ENCODE data around the gene COX6B1. TPM values are rescaled to one million over a fixed set of nuclear protein-coding genes. Genes with fewer than 3 reads are reported as not detected.
A peak's percentile ranks its signal among the peaks of the same experiment; 100 is the strongest.

Gene COX6B1
- total RNA-seq, 2 donors from 2014 or later = 331 to 427 TPM

- peaks cover 5% of the 10 kb centered on the region for H3K36me3 Mint-ChIP-seq (ENCODE audit: low read depth)
These were observed 54.3 kb downstream of the COX6B1 start for GRCh38 chr19:35702223-35703012.

GRCh38 chr19:35703343-35703742 lies 55.2 kb downstream of the COX6B1 start:
- Mint-ChIP-seq H3K4me3 (no peak overlapping the region), H3K27ac (no peak overlapping the region), H3K4me1 (peaks cover 5% of the 10 kb centered on the region), H3K36me3 (ENCODE audit: low read depth) (peaks cover 5% of the 10 kb centered on the region), H3K27me3 (no peaks in the 10 kb centered on the region), H3K9me3 (no peaks in the 10 kb centered on the region)
- ATAC-seq (replicated peaks) = no peak

More at GRCh38 chr19:35702223-35703012, 54.3 kb downstream of the COX6B1 start:
- H3K4me3 Mint-ChIP-seq = peak overlapping the region; percentile 91
- peak; percentile 99 for ATAC-seq (replicated peaks)
- peak overlapping the region; percentile 93 for H3K27ac Mint-ChIP-seq
- H3K9me3 Mint-ChIP-seq = no peaks in the 10 kb centered on the region
- no peaks in the 10 kb centered on the region for H3K27me3 Mint-ChIP-seq
- H3K4me1 Mint-ChIP-seq = peaks cover 5% of the 10 kb centered on the region

DNA sequence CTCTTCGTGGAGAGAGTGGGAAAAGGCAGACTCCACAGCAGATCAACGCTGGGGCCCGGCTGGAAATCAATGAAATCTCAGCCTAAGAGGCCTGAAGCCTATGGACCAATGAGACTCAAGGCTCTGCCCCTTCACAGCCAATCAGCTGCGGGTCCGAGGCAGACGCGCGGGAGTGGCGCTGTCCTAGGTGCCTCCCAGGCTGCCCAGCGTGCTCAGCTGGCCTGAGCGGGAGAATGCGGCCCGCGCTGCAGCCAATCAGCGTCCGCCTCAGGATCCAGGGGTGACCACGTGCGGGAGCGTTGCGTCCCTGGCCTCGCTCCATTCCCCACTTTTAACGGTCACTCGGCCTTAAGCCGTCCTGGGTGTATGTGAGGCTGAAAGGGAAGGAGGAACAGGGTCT lies 56.1 kb downstream of the COX6B1 start, which contains the start of gene ZBTB32:
TSS of gene ZBTB32 (plus strand) at position 341 of the 400 bp plus-strand sequence. CDS start 10,069 bp downstream, outside the sequence.
- ATAC-seq (replicated peaks) = no peak
- Mint-ChIP-seq H3K36me3 (ENCODE audit: low read depth) (peaks cover 5% of the 10 kb centered on the region), H3K27ac (no peak within 1 kb of the TSS), H3K9me3 (no peaks in the 10 kb centered on the region), H3K4me1 (peaks cover 5% of the 10 kb centered on the region), H3K27me3 (no peaks in the 10 kb centered on the region), H3K4me3 (no peak within 1 kb of the TSS)

Other genes with a start within 250 kb of the COX6B1 start
- gene FFAR2, start 200.1 kb upstream of the COX6B1 start, total RNA-seq = not detected
- not detected for gene KRTDAP, start 157.9 kb upstream of the COX6B1 start, total RNA-seq
- gene DMKN, start 134.7 kb upstream of the COX6B1 start, total RNA-seq = 1 to 10 TPM in 1 of 2 donors, under 1 TPM in 1; 0.11 to 1.7 TPM
- gene SBSN, start 120.0 kb upstream of the COX6B1 start, total RNA-seq = not detected
- not detected for gene GAPDHS, start 114.9 kb upstream of the COX6B1 start, total RNA-seq
- 10 to 100 TPM; 45.0 to 74.1 TPM for gene TMEM147, start 102.7 kb upstream of the COX6B1 start, total RNA-seq
- not detected for gene ATP4A, start 84.7 kb upstream of the COX6B1 start, total RNA-seq
- not detected for gene PMIS2, start 62.1 kb upstream of the COX6B1 start, total RNA-seq
- gene HAUS5, start 35.6 kb upstream of the COX6B1 start, total RNA-seq = 10 to 100 TPM; 32.0 to 37.2 TPM
- gene RBM42, start 19.3 kb upstream of the COX6B1 start, total RNA-seq = 10 to 100 TPM; 54.7 to 95.6 TPM
- gene ETV2, start 6.6 kb upstream of the COX6B1 start, total RNA-seq = under 1 TPM; 0.61 to 0.99 TPM
- 1 to 10 TPM in 1 of 2 donors, under 1 TPM in 1; 0.73 to 8.0 TPM for gene UPK1A, start 18.2 kb downstream of the COX6B1 start, total RNA-seq
- 100 to 1,000 TPM; 138 to 217 TPM for gene ZBTB32, start 56.2 kb downstream of the COX6B1 start, total RNA-seq
- 100 to 1,000 TPM in 1 of 2 donors, 10 to 100 TPM in 1; 67.4 to 117 TPM for gene KMT2B, start 69.7 kb downstream of the COX6B1 start, total RNA-seq
- gene IGFLR1, start 94.1 kb downstream of the COX6B1 start, total RNA-seq = 100 to 1,000 TPM in 1 of 2 donors, 10 to 100 TPM in 1; 42.3 to 153 TPM
- 10 to 100 TPM; 17.8 to 21.6 TPM for gene U2AF1L4, start 97.1 kb downstream of the COX6B1 start, total RNA-seq
- gene PSENEN, start 97.3 kb downstream of the COX6B1 start, total RNA-seq = 10 to 100 TPM; 34.0 to 51.2 TPM
- 10 to 100 TPM; 11.0 to 20.1 TPM for gene LIN37, start 100.3 kb downstream of the COX6B1 start, total RNA-seq
- not detected for gene HSPB6, start 108.7 kb downstream of the COX6B1 start, total RNA-seq
- gene PROSER3, start 109.9 kb downstream of the COX6B1 start, total RNA-seq = 10 to 100 TPM; 28.4 to 31.2 TPM
- 10 to 100 TPM; 40.3 to 71.7 TPM for gene ARHGAP33, start 127.2 kb downstream of the COX6B1 start, total RNA-seq
- under 1 TPM in 1 of 2 donors, not detected in 1; 0.13 TPM for gene PRODH2, start 164.5 kb downstream of the COX6B1 start, total RNA-seq
- under 1 TPM in 1 of 2 donors, not detected in 1; 0.05 TPM for gene NPHS1, start 204.2 kb downstream of the COX6B1 start, total RNA-seq
- 1 to 10 TPM; 1.0 to 1.4 TPM for gene KIRREL2, start 208.6 kb downstream of the COX6B1 start, total RNA-seq
- gene APLP1, start 220.3 kb downstream of the COX6B1 start, total RNA-seq = 1 to 10 TPM; 2.3 to 2.6 TPM

All from activated T-helper 17 cell treated with anti-CD3 and anti-CD28 coated beads, Interleukin-2, amount 50 U/mL, for 72 hours (primary cell).